BE2C (cell line): ENCODE measurements around the gene PLBD2.
A peak's percentile ranks its signal among the peaks of the same experiment; 100 is the strongest.

Source experiments
- DNase-seq: peaks from one replicate; pipeline ENCODE4 v3.0.0-alpha.2; 2020
- H3K27me3 ChIP-seq: fragments of 250-450 bp; sonication (Bioruptor Pico); 2 replicates; pipeline ENCODE4 v1.5.1; 2020; ENCODE audit warnings: mild to moderate bottlenecking
- H3K36me3 ChIP-seq: fragments of 250-450 bp; sonication (Bioruptor Pico); 2 replicates; pipeline ENCODE4 v1.5.1; 2020; ENCODE audit warnings: mild to moderate bottlenecking
- H3K4me1 ChIP-seq: fragments of 250-450 bp; sonication (Bioruptor Pico); 2 replicates; pipeline ENCODE4 v1.5.1; 2020
- H3K4me3 ChIP-seq: 2 replicates; pipeline ENCODE4 v1.5.1; 2011; ENCODE audit warnings: low read depth, low read length
- H3K9me3 ChIP-seq: fragments of 250-450 bp; sonication (Bioruptor Pico); 2 replicates; pipeline ENCODE4 v1.5.1; 2020
- CTCF ChIP-seq: IDR thresholded peaks from 2 replicates; pipeline ENCODE4 v1.5.1; 2012; ENCODE audit warnings: mild to moderate bottlenecking, low read depth, low read length

PLBD2 gene

DNA sequence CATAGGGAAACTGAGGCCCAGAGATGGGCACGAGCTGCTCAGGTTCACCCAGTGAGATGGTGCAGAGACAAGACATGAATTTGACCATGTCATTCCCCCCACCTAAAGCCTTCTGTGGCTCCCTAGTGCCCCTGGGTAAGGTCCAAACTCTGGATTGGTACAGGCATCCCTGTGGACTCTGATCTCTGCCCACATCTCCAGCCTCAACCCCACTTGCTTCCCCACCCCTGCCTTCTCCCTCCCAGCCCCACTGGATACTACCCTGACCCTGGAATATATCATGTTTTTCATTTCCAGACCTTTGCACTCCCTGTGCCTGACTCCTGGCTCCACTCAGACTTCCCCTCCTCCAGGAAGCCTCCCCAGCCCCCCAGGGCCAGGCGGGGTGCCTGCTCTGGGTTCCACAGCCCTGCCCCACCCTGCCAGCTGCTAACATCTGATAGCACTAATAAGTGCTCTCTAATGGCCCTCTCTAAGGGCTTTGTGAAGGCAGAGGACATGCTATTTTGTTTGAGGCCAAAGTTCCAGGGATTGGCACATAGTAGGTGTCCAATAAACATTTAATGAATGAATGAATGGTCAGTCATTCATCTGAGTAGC is 62.7 kb downstream of the PLBD2 start:
- Histone ChIP-seq H3K9me3 (no peaks in the 10 kb centered on the region), H3K36me3 (no peaks in the 10 kb centered on the region), H3K4me3 (no peak overlapping the region), H3K4me1 (no peaks in the 10 kb centered on the region), H3K27me3 (no peaks in the 10 kb centered on the region)
- no peak for TF ChIP-seq CTCF
- DNase-seq: peak; percentile 37

- Histone ChIP-seq H3K27me3 (no peaks in the 10 kb centered on the region), H3K9me3 (no peaks in the 10 kb centered on the region), H3K4me1 (no peaks in the 10 kb centered on the region), H3K4me3 (peak within 1 kb of the TSS; percentile 67), H3K36me3 (no peaks in the 10 kb centered on the region)
- DNase-seq: peak; percentile 70
- no peak for TF ChIP-seq CTCF
Observed at GRCh38 chr12:113422030-113422885, 63.9 kb downstream of the PLBD2 start, which contains the start of gene SDSL. Gene SDSL, plus strand, starts transcription at chr12:113422380. Its CDS starts 5,603 bp downstream, at chr12:113427983.

GRCh38 chr12:113422886-113423669 is 64.7 kb downstream of the PLBD2 start:
- Histone ChIP-seq H3K4me3 (peak overlapping the region; percentile 67), H3K9me3 (no peaks in the 10 kb centered on the region), H3K4me1 (no peaks in the 10 kb centered on the region), H3K27me3 (no peaks in the 10 kb centered on the region; the same call in 1 of the 2 replicates), H3K36me3 (no peaks in the 10 kb centered on the region)
- no peak for TF ChIP-seq CTCF
- DNase-seq: no peak

- no peaks in the 10 kb centered on the region for H3K4me1 ChIP-seq
- no peak overlapping the region for H3K4me3 ChIP-seq
- H3K27me3 ChIP-seq: no peaks in the 10 kb centered on the region; the same call in 1 of the 2 replicates
- no peaks in the 10 kb centered on the region for H3K36me3 ChIP-seq
- H3K9me3 ChIP-seq: no peaks in the 10 kb centered on the region
- no peak for TF ChIP-seq CTCF
- DNase-seq: no peak
Observed at GRCh38 chr12:113424456-113424855, 66.1 kb downstream of the PLBD2 start.

DNA sequence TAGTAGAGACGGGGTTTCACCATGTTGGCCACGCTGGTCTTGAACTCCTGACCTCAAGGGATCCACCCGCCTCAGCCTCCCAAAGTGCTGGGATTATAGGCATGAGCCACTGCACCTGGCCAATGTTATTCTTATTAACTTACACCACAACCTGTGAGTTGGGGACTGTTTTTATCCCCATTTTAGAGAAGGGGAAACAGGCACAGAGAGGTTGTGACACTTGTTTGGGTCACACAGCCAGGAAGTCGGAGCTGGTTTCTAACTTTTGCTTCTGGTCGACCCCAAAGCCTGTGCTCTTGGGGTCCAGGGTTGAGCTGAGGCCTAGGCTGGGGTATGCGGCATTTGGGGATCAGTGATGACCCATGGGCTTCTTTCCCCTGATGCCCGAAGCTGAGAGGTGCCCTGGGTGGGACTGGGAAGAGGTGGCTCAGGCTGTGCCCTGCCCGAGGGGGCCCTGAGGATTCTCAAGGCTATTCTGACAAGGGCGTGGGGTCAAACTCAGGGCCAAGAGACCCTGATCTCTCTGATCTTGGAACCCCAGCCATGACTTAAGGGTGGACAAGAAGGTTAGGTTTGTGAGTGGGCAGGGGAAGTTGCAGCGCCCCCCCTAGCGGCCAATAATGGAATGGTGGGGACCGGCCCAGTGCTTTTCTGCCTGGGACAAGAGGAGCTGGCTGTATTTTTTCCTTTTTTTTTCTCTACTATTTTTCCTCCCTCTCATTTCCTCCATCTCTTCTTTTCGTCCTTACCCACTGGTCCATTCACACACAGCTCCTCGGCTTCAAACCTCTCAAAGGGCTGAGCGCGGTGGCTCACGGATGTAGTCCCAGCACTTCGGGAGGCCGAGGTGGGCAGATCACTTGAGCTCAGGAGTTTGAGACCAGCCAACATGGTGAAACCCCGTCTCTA is 66.8 kb downstream of the PLBD2 start:
- Histone ChIP-seq H3K36me3 (no peaks in the 10 kb centered on the region), H3K4me1 (no peaks in the 10 kb centered on the region), H3K4me3 (no peak overlapping the region), H3K9me3 (no peaks in the 10 kb centered on the region), H3K27me3 (no peaks in the 10 kb centered on the region; the same call in 1 of the 2 replicates)
- TF ChIP-seq CTCF: peak; percentile 89
- DNase-seq: peak; percentile 60
